ENCODE measurements around the gene PTAFR.
"Not testable (repeated sequence)": the region's sequence is repeated elsewhere in the genome, so short reads cannot be mapped to it uniquely, and the experiment has no call there.

PTAFR gene

GRCh38 chr1:28145728-28146127 lies 30.8 kb downstream of the PTAFR start:
- no peak for DNase-seq (ENCODE audit: low read depth, low spot score)

DNA sequence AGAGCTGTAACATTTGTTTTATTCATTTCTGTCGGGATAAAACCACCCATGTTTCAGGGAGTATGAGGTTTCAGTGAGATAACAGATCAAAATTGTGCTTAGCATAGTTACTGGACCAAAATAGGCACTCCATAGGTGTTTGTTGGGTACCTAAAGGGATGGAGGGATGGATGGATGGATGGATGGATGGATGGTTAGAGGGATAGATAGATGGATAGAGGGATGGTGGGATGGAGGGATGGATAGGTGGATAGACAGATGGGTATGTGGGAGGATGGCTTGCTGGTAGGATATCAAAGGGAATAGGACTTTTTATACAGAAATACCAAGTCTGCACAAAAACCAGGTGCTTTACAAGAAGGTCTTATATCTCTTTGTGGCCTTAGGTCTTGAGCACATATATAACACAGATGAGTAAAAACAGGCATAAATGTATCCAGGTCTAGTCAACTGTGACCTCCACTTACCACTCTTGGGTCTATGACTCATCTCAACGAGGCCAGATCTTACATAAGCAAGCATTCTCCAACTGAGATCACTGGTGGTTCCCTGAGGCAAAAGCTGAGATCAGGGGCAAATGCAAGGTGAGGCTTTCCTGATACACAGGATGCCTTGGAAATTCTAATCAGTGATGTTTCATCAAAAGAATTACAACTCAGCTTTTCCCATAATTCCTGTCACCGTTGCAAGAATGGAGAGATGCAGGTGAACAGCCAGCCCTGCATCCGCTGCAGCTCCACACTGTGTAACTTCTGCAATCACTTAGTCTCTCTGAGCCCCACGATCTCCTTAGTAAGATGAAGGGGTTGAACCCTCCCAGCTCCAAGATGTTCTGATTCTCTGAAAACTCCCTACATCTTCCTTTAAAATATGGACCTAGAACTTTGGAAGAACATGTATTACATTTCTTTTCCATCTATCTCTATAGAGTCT lies 32.0 kb downstream of the PTAFR start:
- DNase-seq (ENCODE audit: low read depth, low spot score) = no peak

DNA sequence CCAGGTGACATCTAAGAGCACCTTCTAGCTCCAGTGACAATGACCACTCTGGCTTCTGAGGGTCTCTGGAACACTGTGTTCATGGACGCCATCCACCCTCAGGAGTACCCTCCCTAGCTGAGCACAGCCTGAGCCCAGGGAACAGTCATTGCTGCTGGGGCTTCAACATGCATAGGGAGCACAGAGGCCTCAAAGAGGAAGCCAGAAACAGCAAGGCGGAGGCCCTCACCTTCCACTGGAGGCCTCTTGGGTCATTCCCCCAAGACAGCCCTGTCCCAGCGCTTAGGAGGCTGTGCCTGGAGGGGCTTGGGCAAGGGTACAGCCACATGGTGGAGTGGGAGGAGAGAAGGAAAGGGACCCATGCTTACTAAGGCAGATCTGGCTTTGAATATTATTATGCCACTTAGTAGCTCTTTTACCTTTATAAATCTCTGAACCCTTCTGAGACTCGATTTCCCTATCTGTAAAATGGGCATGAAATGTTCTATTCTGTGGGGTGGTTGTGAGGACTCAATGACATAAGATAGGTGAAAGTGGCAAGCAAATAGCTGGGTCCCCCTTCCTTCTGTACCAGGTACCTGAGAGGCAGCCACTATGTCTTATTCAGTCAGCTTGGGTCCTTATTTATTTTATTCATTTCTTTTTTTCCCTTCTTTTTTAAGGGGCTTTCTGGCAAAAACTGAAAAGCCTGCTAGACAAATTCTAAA lies 32.8 kb downstream of the PTAFR start:
- no peak for DNase-seq (ENCODE audit: low read depth, low spot score)

GRCh38 chr1:28141685-28142084 lies 34.8 kb downstream of the PTAFR start:
- DNase-seq (ENCODE audit: low read depth, low spot score) = no peak

- DNase-seq (ENCODE audit: low read depth, low spot score) = not testable (repeated sequence)
Observed at GRCh38 chr1:28139866-28140265, 36.6 kb downstream of the PTAFR start.

DNA sequence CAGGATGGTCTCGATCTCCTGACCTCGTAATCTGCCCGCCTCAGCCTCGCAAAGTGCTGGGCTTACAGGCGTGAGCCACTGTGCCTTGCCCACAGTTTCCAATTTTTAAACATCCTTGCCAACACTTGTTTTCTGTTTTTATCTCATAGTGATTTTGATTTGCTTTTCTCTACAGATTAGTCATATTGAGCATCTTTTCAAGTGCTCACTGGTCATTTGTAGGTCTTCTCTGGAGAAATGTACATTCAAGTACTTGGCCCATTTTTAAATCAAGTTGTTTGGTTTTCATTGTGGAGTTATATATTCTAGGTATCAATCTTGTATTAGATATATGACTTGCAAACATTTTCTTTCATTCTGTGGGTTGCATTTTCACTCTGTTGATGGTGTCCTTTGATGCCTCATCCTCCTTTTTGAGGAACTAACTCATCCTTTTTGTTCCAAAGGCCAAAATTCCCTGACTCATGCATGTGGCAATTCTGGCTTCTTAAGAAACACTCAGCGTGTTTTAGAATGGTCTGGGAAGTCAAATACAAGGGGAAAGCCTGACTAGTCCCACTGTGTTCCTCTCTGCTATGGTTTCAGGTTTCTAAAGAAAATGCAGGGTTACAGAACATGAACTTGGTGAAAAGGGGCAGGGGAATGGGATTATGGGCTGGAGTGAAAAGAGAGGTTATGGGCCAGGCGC lies 37.3 kb downstream of the PTAFR start:
- DNase-seq (ENCODE audit: low read depth, low spot score) = no peak

DNA sequence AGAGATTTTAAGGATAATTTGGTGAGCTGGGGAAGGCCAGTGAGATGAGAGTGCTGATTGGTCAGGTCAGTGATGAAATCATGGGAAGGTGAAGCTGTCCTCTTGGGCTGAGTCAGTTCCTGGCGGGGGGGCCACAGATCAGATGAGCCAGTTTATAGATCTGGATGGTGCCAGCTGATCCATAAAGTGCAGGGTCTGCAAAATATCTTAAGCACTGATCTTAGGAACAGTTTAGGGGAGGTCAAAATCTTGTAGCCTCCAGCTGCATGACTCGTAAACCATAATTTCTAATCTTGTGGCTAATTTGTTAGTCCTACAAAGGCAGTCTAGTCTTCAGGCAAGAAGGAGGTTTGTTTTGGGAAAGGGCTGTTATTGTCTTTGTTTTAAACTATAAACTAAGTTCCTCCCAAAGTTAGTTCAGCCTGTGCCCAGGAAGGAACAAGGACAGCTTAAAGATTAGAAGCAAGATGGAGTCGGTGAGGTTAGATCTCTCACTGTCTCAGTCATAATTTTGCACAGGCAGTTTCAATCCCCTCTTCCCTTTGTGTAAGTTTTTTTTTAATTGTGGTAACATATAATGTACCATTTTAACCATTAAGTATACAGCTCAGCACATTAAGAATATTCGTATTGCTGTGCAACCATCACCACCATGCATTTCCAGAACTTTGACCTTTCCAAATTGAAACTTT lies 39.4 kb downstream of the PTAFR start:
- no peak for DNase-seq (ENCODE audit: low read depth, low spot score)

GRCh38 chr1:28136169-28136921 lies 40.1 kb downstream of the PTAFR start:
- DNase-seq (ENCODE audit: low read depth, low spot score) = no peak

DNA sequence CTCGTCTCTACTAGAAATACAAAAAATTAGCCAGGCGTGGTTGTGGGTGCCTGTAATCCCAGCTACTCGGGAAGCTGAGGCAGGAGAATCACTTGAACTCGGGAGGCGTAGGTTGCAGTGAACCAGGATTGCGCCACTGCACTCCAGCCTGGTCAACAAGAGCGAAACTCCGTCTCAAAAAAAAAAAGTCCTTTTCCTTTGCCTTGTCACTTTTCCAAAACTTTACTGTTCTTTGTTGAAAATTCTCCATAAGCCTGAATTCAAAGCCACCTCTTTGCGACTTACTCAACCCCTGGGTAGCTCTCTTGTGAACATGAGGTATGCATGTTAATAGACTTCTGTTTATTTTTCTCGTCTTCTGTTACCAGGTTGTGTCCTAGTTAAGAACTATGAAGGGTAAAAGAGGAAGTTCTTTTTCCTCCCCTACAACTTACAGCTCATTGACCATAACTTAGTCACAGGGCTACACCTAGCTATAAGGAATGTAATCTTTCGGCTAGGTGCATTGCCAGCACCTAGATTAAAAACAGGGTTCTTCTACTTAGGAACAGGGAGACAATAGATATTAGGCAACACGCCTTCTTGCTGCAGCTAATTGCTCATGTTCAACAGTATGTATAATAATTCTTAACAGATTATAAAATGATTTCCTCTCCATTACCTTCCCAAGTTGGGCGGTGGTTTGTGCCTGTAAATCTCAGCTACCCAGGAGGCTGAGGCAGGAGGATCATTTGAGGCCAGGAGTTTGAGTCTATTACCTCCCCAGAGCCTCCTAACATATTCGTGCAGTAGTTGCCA lies 40.9 kb downstream of the PTAFR start:
- no peak for DNase-seq (ENCODE audit: low read depth, low spot score)

- DNase-seq (ENCODE audit: low read depth, low spot score) = no peak
Observed at GRCh38 chr1:28134651-28135207, 41.8 kb downstream of the PTAFR start.

DNA sequence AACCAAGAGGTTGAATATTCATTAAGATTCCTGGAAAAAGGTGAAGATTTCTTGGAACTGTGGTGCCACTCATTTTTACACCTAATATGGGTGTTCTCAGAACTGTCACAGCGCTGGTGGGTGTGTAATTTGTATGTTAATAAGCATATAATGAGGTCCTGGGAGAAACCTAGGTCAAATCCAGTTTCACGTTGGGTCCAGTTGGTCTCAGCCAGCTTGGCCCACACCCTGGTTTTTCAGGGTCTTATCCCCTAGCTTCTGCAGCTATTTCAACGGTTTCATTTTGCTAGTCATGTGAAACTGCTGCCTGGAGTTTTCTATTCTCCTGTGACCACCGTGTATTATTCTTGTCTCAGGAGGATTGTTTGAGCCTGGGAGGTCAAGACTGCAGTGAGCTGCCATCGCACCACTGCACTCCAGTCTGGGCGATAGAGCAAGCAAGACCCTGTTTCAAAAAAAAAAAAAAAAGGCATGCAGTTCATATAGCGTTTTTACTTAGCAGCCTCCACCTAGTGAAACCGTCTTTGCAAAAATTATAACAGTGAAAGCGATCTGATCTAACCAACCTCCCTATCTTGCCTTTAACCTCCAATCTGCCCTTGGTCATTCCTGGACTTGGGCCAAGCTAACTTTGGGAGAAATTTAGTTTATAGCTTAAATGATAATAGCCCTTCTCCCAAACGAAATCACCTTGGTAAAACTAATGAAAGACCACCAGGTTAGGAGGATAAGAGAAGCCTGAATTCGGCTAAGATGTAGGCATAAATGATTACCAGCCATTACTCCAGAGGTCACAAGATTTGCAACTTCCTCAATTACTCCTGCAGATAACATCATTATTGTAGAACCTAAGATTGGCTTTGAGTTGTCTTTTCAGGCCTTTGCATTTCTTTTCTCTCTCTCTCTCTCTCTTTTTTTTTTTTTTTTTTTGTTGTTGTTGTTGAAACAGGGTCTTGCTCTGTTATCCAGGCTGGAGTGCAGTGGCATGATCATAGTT lies 44.0 kb downstream of the PTAFR start:
- no peak for DNase-seq (ENCODE audit: low read depth, low spot score)

DNA sequence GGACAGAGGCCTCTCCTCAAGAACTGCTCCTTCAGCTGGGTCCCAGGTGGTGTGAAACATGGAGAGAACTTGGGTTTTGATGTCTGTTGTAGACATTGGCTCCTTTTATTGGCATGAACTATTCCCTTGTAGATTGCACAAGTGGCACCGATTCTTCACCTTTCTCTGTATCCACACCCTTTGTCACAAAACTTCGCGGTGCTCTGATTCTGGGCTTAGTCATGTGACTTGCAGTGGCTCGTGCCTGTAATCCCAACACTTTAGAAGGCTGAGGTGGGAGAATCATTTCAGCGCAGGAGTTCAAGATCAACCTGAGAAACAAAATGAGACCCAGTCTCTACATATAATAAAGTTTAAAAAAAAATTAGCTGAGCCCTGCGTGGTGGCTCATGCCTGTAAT lies 45.6 kb downstream of the PTAFR start:
- no peak for DNase-seq (ENCODE audit: low read depth, low spot score)

- DNase-seq (ENCODE audit: low read depth, low spot score) = no peak
Observed at GRCh38 chr1:28129150-28129549, 47.3 kb downstream of the PTAFR start.

DNA sequence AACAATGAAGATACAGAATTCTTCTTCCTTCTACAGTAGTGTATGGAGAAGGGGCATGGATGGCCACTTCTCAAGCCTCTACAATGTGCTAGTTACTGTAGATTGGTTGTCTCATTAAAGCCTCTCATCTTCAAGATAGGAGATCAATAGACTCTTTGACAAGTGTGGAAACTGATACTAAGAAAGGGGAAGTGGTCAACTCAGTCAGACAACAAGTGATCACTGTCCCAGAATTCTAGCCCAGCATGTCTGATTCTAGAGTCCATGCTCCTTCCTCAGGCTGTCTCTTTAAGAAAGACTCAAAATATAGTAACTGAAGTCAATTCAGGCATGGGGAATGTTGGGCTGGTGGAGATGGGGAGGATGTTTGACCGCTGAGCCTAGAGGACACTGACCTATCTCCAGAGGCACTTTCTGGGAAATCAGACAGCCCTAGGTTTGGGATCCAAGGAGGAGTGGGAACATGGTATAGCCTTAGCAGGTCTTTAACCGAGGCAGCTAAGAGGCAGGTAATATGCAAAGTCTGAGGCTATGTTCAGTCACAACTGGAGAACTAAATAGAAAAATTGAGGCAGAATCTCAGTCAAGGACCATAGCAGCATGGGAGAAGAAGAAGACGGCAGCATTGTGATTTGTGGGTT lies 48.8 kb downstream of the PTAFR start:
- DNase-seq (ENCODE audit: low read depth, low spot score) = no peak

DNA sequence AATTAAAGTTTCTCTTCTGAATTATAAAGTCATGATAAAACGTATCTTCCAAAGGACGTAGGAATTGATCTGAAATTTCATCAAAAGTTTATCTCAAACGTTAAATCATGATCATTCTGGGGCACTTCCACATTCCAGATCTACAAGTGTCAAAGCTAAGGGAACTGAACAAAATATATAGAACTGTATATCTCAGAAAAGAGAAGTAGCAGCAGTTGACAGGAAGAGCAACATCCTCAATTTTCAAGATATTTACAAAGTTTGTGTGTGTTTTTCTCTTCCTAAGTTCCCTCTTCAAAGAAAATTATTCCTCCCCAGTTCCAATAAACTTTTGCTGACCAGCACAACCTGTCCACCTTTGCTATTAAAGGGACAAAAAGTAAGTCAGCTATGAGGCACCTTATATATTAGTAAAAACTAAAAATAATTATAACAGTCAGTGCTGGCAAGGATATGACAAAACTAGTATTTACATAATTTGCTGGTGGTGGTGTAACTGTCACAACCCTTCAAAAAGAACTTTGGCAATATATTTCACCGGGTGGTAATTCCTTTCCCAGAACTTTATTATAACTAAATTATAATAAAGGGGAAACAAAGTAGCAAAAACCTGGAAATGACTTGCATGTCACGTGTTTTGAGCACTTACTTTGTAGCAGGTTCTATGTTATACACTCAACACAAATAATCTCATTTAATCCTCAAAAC lies 49.6 kb downstream of the PTAFR start:
- DNase-seq (ENCODE audit: low read depth, low spot score) = no peak

DNA sequence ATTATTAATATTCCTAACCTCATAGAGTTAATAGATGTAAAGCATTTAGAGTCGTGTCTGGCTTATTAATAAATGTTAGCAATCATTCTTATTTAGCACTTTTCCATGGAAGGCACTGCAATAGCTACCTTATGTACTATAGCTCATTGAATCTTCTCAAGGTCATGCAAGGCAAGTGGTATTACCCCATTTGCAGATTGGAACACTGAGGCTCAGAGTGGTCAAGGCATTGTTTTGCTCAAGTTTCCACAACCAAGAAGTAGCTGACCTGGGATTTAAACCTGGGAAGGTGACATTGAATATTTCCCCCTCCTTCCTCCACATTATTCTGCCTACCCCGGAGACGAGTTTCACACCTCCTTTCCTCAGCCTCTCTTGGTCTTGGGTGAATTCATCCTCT lies 50.3 kb downstream of the PTAFR start:
- no peak for DNase-seq (ENCODE audit: low read depth, low spot score)

DNA sequence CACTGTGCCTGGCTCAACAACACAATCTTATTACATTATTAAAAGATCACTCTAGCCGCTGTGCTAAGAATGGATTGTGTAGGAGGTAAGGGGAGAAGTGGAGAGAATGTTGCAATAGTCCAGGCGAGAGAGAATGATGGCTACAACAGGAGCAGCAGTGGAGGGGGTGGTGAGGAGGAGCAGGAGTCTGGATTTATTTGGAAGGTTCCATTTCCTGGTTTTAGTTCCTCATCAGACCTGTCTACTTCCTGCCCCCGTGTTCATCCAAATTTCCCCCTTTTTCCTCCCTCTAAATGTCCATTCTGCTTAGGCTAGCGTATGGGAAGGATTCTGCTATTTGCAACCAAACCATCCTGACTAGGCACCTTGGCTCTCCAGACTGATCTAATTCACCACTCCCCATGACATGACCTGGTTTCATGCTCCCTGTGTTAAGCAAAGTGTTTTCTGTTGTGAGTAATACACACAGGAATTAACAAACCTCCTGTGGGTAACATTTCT lies 53.0 kb downstream of the PTAFR start:
- no peak for DNase-seq (ENCODE audit: low read depth, low spot score)
